HL-60 (cell line): ENCODE measurements around the gene FAT1.

Source experiments
- CTCF ChIP-seq: IDR thresholded peaks from one replicate; pipeline ENCODE4 v1.5.1; 2011; ENCODE audit warnings: low read length, control low read depth, inconsistent platforms; ENCODE audit not compliant: insufficient read depth
- GABPA ChIP-seq: IDR thresholded peaks from 2 replicates; pipeline ENCODE4 v1.6.1; 2012; ENCODE audit warnings: low read depth
- POLR2AphosphoS5 ChIP-seq: IDR thresholded peaks from 2 replicates; pipeline ENCODE4 v1.6.1; 2012; ENCODE audit warnings: low read depth
- SPI1 ChIP-seq: IDR thresholded peaks from 2 replicates; pipeline ENCODE4 v1.6.1; 2012; ENCODE audit warnings: low read depth, mild to moderate bottlenecking, borderline replicate concordance

- no peak for TF ChIP-seq CTCF
- no peak for TF ChIP-seq GABPA
- no peak for TF ChIP-seq POLR2AphosphoS5
- no peak for TF ChIP-seq SPI1
These were observed 14.1 kb downstream of the FAT1 start for GRCh38 chr4:186709517-186709916.
